ENCODE measurements around the gene RFTN1. TPM values are rescaled to one million over a fixed set of nuclear protein-coding genes. Genes with fewer than 3 reads are reported as not detected.
A peak's percentile ranks its signal among the peaks of the same experiment; 100 is the strongest.

Gene RFTN1
- polyA plus RNA-seq, 1 donor from 2014 or later = 43.1 TPM

GRCh38 chr3:16286161-16286560 is 227.3 kb downstream of the RFTN1 start:
- peak overlapping the region in 2 of 4 donors; percentile 78 to 88 for H3K4me3 Mint-ChIP-seq
- peak overlapping the region in 2 of 3 donors; percentile 27 to 83 for H3K27ac Mint-ChIP-seq
- peaks cover 0 to 2% (median 0%) of the 10 kb centered on the region in 3 donors for H3K9me3 Mint-ChIP-seq
- peaks cover 14 to 21% (median 14%) of the 10 kb centered on the region in 3 donors for H3K4me1 Mint-ChIP-seq
- H3K36me3 Mint-ChIP-seq = peaks cover 4% of the 10 kb centered on the region
- no peaks in the 10 kb centered on the region for H3K27me3 Mint-ChIP-seq

DNA sequence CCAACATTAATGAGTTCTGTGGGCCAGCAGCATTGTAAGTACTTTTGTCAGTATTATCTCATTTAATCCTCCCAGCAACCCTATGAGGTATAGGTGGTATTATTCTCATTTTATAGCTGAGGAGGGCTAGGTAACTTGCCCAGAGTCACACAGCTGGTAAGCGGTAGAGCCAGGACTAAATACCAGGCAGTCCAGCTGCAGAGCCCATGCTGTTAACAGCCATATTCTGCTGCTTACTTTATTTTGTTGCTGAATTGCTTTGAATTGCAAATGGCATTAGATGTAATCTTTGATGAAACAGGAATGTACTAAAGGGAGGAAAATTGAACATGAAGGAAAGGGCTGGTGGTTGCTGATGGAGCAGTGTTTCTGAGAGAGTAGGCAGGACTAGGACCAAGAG is 228.9 kb downstream of the RFTN1 start:
- Mint-ChIP-seq H3K4me3 (no peak overlapping the region), H3K9me3 (peaks cover 0 to 2% (median 0%) of the 10 kb centered on the region in 3 donors), H3K4me1 (peaks cover 6 to 9% (median 9%) of the 10 kb centered on the region in 3 donors), H3K36me3 (peaks cover 4% of the 10 kb centered on the region), H3K27me3 (no peaks in the 10 kb centered on the region), H3K27ac (peak overlapping the region in 1 of 3 donors; percentile 5)

- peaks cover 0 to 2% (median 0%) of the 10 kb centered on the region in 3 donors for H3K9me3 Mint-ChIP-seq
- H3K4me1 Mint-ChIP-seq = peaks cover 0 to 5% (median 2%) of the 10 kb centered on the region in 3 donors
- H3K36me3 Mint-ChIP-seq = peaks cover 4% of the 10 kb centered on the region
- no peak overlapping the region for H3K27ac Mint-ChIP-seq
- no peak overlapping the region for H3K4me3 Mint-ChIP-seq
- no peaks in the 10 kb centered on the region for H3K27me3 Mint-ChIP-seq
Observed at GRCh38 chr3:16280671-16281070, 232.8 kb downstream of the RFTN1 start.

DNA sequence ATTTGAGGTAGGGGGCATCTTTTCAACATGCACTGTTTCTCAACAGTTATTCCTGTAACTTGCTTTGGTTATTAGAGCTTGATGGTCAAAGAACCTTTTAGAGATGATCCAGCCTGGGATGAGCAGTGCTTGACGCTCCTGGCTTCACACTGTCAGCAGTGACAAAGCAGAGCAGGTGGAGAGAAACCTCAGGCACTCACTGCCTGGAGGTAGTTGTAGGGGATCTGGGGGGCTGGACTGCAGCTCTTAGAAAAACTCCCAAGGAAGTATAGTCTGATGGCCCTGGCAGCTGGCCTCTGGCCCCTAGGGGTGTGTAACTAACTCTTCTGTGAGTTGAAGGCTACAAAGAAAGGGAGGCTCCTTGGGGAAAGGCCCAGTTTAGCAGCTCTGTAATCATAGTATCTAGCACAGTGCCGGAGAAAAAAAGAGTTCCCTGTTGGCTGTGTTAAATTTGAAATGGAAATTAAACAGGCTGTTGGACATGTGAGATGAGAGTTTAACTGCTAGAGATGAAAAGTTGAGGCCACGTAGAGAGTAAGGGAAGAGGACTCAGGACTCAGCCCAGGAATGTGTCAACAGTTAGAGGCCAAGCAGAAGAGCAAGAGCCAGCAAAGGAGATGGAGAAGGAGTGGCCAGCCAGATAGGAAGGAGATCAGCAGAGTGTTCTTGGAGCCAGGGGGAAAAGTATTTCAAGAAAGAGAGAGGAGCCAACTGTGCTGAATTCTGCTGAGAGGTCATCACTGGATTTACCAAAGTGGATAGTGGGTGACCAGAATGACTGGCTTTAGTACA is 234.3 kb downstream of the RFTN1 start:
- H3K36me3 Mint-ChIP-seq = peaks cover 9% of the 10 kb centered on the region
- peaks cover 0 to 2% (median 0%) of the 10 kb centered on the region in 3 donors for H3K9me3 Mint-ChIP-seq
- H3K27ac Mint-ChIP-seq = no peak overlapping the region
- peaks cover 0 to 2% (median 0%) of the 10 kb centered on the region in 3 donors for H3K4me1 Mint-ChIP-seq
- no peak overlapping the region for H3K4me3 Mint-ChIP-seq
- no peaks in the 10 kb centered on the region for H3K27me3 Mint-ChIP-seq

DNA sequence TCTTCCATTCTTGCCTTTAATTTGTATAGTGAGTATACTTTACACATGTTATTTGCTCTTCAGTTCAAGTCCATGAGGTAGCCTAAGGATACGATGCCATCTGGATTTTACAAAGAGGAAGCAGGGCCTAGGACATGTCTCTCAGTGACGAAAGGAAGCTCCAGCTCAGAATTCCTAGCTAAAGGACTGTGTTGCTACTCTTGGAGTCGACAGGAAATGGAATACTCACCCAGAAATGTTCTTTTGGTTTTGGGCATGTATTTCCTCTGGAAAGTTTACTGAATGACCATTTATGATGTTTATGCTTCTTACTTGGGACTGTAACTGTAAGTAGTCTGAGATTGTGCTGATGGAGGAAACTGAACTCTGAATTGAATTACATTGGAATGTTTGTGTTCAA is 236.0 kb downstream of the RFTN1 start:
- Mint-ChIP-seq H3K9me3 (no peaks in the 10 kb centered on the region), H3K27ac (no peak overlapping the region), H3K4me1 (no peaks in the 10 kb centered on the region), H3K27me3 (no peaks in the 10 kb centered on the region), H3K4me3 (no peak overlapping the region), H3K36me3 (peaks cover 9% of the 10 kb centered on the region)

- Mint-ChIP-seq H3K36me3 (peaks cover 13% of the 10 kb centered on the region), H3K27me3 (no peaks in the 10 kb centered on the region), H3K27ac (no peak overlapping the region), H3K9me3 (no peaks in the 10 kb centered on the region), H3K4me3 (no peak overlapping the region), H3K4me1 (no peaks in the 10 kb centered on the region)
Observed at GRCh38 chr3:16273867-16274266, 239.6 kb downstream of the RFTN1 start.

DNA sequence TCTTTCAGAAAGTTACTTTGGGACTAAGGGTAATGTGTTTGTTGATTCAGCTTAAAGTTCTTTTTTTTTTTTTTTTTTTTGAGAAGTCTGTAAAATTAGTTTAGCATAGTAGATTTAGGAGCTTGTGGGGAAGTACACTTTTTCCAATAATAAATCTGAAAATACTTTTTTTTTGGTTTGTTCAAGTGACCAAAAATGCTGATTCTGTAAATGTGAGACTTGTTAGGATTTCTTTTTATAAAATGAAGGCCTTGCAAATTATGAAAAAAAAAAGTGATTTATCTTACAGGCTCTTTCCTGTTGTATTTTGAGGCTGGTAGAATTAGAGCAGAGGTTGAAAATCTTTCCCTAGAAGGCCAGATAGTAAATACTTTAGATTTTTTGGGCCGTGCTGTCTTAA is 240.9 kb downstream of the RFTN1 start:
- Mint-ChIP-seq H3K9me3 (no peaks in the 10 kb centered on the region), H3K36me3 (peaks cover 13% of the 10 kb centered on the region)

DNA sequence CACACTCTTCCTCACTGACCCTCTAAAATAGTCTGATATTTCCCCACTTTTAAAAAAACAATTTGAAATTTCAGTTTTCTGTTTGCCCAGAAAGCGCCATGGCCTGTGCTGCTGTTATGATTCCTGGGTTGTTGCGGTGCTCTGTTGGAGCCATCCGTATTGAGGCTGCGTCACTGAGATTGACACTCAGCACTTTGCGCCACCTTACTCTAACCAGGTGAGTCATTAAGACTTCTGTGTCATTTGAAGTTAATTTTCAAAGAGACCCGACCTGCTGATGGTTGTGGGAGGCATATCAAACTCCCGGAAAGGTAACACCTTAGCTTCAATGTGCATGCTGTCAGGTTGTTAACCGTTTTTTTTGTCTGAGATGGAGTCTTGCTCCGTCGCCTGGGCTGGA is 242.6 kb downstream of the RFTN1 start:
- Mint-ChIP-seq H3K9me3 (no peaks in the 10 kb centered on the region), H3K4me3 (no peak overlapping the region), H3K4me1 (peaks cover 3 to 14% (median 7%) of the 10 kb centered on the region in 3 donors), H3K27ac (no peak overlapping the region), H3K27me3 (no peaks in the 10 kb centered on the region), H3K36me3 (peaks cover 13% of the 10 kb centered on the region)

More for the DNA sequence above, 240.9 kb downstream of the RFTN1 start:
- Mint-ChIP-seq H3K4me1 (peaks cover 0 to under 1% (median 0%) of the 10 kb centered on the region in 3 donors), H3K4me3 (no peak overlapping the region), H3K27ac (no peak overlapping the region), H3K27me3 (no peaks in the 10 kb centered on the region)

- Mint-ChIP-seq H3K36me3 (peaks cover 5% of the 10 kb centered on the region), H3K9me3 (no peaks in the 10 kb centered on the region), H3K4me3 (peak overlapping the region in 3 of 4 donors; percentile 44 to 99 (median 68))
Observed at GRCh38 chr3:16266714-16267113, 246.8 kb downstream of the RFTN1 start.

More at GRCh38 chr3:16266714-16267113, 246.8 kb downstream of the RFTN1 start:
- Mint-ChIP-seq H3K27ac (peak overlapping the region in 2 of 3 donors; percentile 46 to 63), H3K4me1 (peaks cover 10 to 27% (median 17%) of the 10 kb centered on the region in 3 donors), H3K27me3 (no peaks in the 10 kb centered on the region)

Other genes with a start within 250 kb of the RFTN1 start
- 22.7 TPM for gene DPH3, start 248.8 kb downstream of the RFTN1 start, polyA plus RNA-seq
- gene OXNAD1, start 248.5 kb downstream of the RFTN1 start, polyA plus RNA-seq = 9.4 TPM
- not detected for gene DAZL, start 91.7 kb upstream of the RFTN1 start, polyA plus RNA-seq